Neural progenitor cell (in vitro differentiated cells): ENCODE measurements around the gene NCAPG2.

Source experiments
- EZH2 ChIP-seq: fragments of 200-600 bp; sonication (generic); IDR thresholded peaks from 2 replicates; pipeline ENCODE4 v1.6.1; 2017; ENCODE audit warnings: antibody characterized with exemption, mild to moderate bottlenecking, moderate library complexity
- EZH2phosphoT487 ChIP-seq: fragments of 200-600 bp; sonication (generic); IDR thresholded peaks from 2 replicates; pipeline ENCODE4 v1.6.1; 2017; ENCODE audit warnings: antibody characterized with exemption
- TF ChIP-seq, protein P1 (sequence below): fragments of 200-600 bp; sonication (generic); IDR thresholded peaks from 2 replicates; pipeline ENCODE4 v1.5.1; 2017; ENCODE audit warnings: antibody characterized with exemption, mild to moderate bottlenecking

DNA sequence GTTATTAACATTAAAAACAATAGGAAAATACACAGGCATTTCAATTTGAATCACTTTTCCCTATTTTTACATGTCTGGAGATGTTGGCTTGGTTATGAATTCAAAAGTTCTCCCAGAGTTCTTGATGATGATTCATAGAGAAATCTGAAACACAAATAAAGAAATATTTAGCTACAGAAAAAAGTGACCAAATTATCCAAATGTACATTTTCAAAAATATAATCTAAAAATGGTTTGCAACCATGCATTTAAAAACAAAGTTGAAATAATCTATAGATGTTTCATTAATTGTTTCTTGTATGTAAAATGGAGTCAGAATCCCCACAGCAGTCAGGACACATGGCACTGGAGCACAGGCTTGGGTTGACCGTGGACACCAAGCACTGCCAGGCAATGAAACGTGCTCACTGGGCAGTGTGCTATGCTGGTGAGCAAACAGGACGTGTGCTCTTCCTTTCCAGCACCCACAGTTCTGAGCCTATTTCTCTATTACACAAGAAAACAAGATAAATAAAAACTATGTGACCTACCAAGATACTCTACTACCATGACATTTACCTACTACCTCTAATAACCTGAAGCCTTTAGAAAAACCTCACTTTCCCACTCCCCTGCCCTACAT is 72.9 kb downstream of the NCAPG2 start:
- TF ChIP-seq, protein P1, sequence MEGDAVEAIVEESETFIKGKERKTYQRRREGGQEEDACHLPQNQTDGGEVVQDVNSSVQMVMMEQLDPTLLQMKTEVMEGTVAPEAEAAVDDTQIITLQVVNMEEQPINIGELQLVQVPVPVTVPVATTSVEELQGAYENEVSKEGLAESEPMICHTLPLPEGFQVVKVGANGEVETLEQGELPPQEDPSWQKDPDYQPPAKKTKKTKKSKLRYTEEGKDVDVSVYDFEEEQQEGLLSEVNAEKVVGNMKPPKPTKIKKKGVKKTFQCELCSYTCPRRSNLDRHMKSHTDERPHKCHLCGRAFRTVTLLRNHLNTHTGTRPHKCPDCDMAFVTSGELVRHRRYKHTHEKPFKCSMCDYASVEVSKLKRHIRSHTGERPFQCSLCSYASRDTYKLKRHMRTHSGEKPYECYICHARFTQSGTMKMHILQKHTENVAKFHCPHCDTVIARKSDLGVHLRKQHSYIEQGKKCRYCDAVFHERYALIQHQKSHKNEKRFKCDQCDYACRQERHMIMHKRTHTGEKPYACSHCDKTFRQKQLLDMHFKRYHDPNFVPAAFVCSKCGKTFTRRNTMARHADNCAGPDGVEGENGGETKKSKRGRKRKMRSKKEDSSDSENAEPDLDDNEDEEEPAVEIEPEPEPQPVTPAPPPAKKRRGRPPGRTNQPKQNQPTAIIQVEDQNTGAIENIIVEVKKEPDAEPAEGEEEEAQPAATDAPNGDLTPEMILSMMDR: no peak
- no peak for TF ChIP-seq EZH2phosphoT487
- TF ChIP-seq EZH2: no peak
